K562 (cell line): ENCODE results near the gene SLC25A10. TPM values are rescaled to one million over a fixed set of nuclear protein-coding genes. Genes with fewer than 3 reads are reported as not detected.
A peak's percentile ranks its signal among the peaks of the same experiment; 100 is the strongest.

Experiments
- ATAC-seq: fragments of 200-7000 bp; cut with Tn5 transposase; 3 replicates; pipeline ENCODE4 v1.9.1; 2020; ENCODE audit warnings: moderate library complexity
- Bru-seq: library from RNA; stranded (reverse); fragments of 400-500 nt; gene quantifications from one replicate; lab custom pipeline; 2021; lab: Mats Ljungman, UMichigan
- BruChase-seq, 2 experiments: library from RNA; stranded (reverse); fragments of 400-500 nt; gene quantifications; one replicate each; lab custom pipeline; 2021; lab: Mats Ljungman, UMichigan
- BruUV-seq: library from RNA; stranded (reverse); fragments of 400-500 nt; replicated peaks from 2 replicates; lab custom pipeline; 2021; lab: Mats Ljungman, UMichigan
- CTCF ChIA-PET: fragments of 300-600 bp; formaldehyde crosslinking; extraction: SDS; loops from one replicate; lab custom pipeline; 2021; ENCODE audit warnings: low intra/inter-chr PET ratio; lab: Yijun Ruan, JAX
- POLR2A ChIA-PET: fragments of 300-600, 350-650 bp; sonication (Branson Sonifier 250); formaldehyde crosslinking; extraction: SDS; loops from one replicate; lab custom pipeline; 2021; ENCODE audit warnings: antibody characterized with exemption, inconsistent platforms; lab: Yijun Ruan, JAX
- DNase-seq, 4 experiments: peaks; one replicate each; pipeline versions ENCODE4 v3.0.0 to v3.0.0-alpha.2; 2011 to 2018; ENCODE audit warnings: low spot score in 3 of 4, mixed read lengths in 3 of 4; ENCODE audit errors: extremely low read depth in 1 of 4
- FAIRE-seq: peaks from 2 replicates; lab custom pipeline; 2011; peaks lifted over from hg19 to GRCh38; lab: Jason Lieb, UNC
- H2AFZ ChIP-seq: 2 replicates; pipeline ENCODE4 v1.6.0; 2011; ENCODE audit warnings: low read depth, low read length, control low read depth, inconsistent platforms
- H3K27ac ChIP-seq: fragments of 200-600 bp; 3 replicates; pipeline ENCODE4 v1.8.0; 2011; ENCODE audit warnings: low read depth, mild to moderate bottlenecking, control low read depth, inconsistent platforms, low read length, moderate library complexity, mixed read lengths; ENCODE audit errors: extremely low read depth
- H3K27me3 ChIP-seq, 2 experiments: fragments of 300-600 bp in 1 of 2; 2 replicates in 1 of 2; 3 replicates in 1 of 2; pipeline versions ENCODE4 v1.6.0 to v1.8.0; 2011; ENCODE audit warnings: inconsistent platforms in 2 of 2, low read length in 2 of 2, mild to moderate bottlenecking in 1 of 2, mixed read lengths in 1 of 2, moderate library complexity in 1 of 2; ENCODE audit not compliant: control insufficient read depth in 2 of 2, insufficient read depth in 2 of 2
- H3K36me3 ChIP-seq: fragments of 300-600 bp; 3 replicates; pipeline ENCODE4 v1.8.0; 2011; ENCODE audit warnings: mild to moderate bottlenecking, low read length, inconsistent platforms; ENCODE audit not compliant: control insufficient read depth, insufficient read depth
- H3K4me1 ChIP-seq, 2 experiments: fragments of 200-600 bp in 1 of 2; replicated peaks in 1 of 2; 2 replicates in 1 of 2; 3 replicates in 1 of 2; pipeline versions ENCODE4 v1.5.1 to v1.8.0; 2011; ENCODE audit warnings: inconsistent platforms in 2 of 2, low read length in 2 of 2, mild to moderate bottlenecking in 1 of 2, mixed read lengths in 1 of 2, moderate library complexity in 1 of 2; ENCODE audit not compliant: control insufficient read depth in 2 of 2, insufficient read depth in 2 of 2
- H3K4me2 ChIP-seq: 2 replicates; pipeline ENCODE4 v1.6.1; 2011; ENCODE audit warnings: low read length, control low read depth, inconsistent platforms, mixed read lengths; ENCODE audit not compliant: insufficient read depth
- H3K4me3 ChIP-seq: fragments of 200-600 bp; sonication (generic), shearing (Covaris generic); 2 replicates; pipeline ENCODE4 v1.5.1; 2016; ENCODE audit warnings: control low read depth, inconsistent platforms
- H3K79me2 ChIP-seq: fragments of 200-600 bp; 3 replicates; pipeline ENCODE4 v1.8.0; 2011; ENCODE audit warnings: low read length, inconsistent platforms; ENCODE audit not compliant: control insufficient read depth, insufficient read depth
- H3K9ac ChIP-seq, 2 experiments: 2 replicates each; pipeline versions ENCODE4 v1.6.0 to v1.6.1; 2011; ENCODE audit warnings: low read depth in 2 of 2, low read length in 2 of 2, control low read depth in 1 of 2, inconsistent platforms in 1 of 2, mild to moderate bottlenecking in 1 of 2, mixed read lengths in 1 of 2; ENCODE audit not compliant: insufficient read depth in 1 of 2
- H3K9me1 ChIP-seq: one replicate; pipeline ENCODE4 v1.6.0; 2011; ENCODE audit warnings: inconsistent platforms, mild to moderate bottlenecking, low read length, moderate library complexity; ENCODE audit not compliant: control insufficient read depth, insufficient read depth
- H3K9me3 ChIP-seq: replicated peaks from 2 replicates; pipeline ENCODE4 v1.5.1; 2011; ENCODE audit warnings: low read depth, low read length, inconsistent platforms; ENCODE audit not compliant: control insufficient read depth, insufficient read depth
- H4K20me1 ChIP-seq: replicated peaks from 2 replicates; pipeline ENCODE4 v1.6.1; 2011; ENCODE audit warnings: low read length, inconsistent platforms, mixed read lengths; ENCODE audit not compliant: control insufficient read depth, insufficient read depth
- FOXK2 ChIP-seq, 2 experiments: fragments of 450-650 bp; IDR thresholded peaks in 1 of 2; conservative IDR thresholded peaks in 1 of 2; 2 replicates each; pipeline ENCODE4 v1.6.1; 2016; ENCODE audit warnings: low read depth in 2 of 2, mild to moderate bottlenecking in 1 of 2
- SMAD1 ChIP-seq: fragments of 150-350 bp; IDR thresholded peaks from 2 replicates; pipeline ENCODE4 v1.6.1; 2014; ENCODE audit warnings: low read length, low read depth; ENCODE audit not compliant: partially characterized antibody
- SMARCA4 ChIP-seq: fragments of 450-650 bp; IDR thresholded peaks from 2 replicates; pipeline ENCODE4 v1.6.1; 2016
- TBL1XR1 ChIP-seq, 2 experiments: IDR thresholded peaks; 2 replicates each; pipeline ENCODE4 v1.6.1; 2012; ENCODE audit warnings: improper control_type of control experiment in 2 of 2, low read length in 2 of 2, mild to moderate bottlenecking in 1 of 2
- TEAD1 ChIP-seq, 2 experiments: fragments of 450-650 bp in 1 of 2; sonication (generic) in 1 of 2; formaldehyde crosslinking; IDR thresholded peaks; 2 replicates each; pipeline versions ENCODE4 v1.4.0 to v1.8.0; 2020 to 2022; ENCODE audit warnings: mild to moderate bottlenecking in 2 of 2, missing genetic modification reagents in 1 of 2
- WHSC1 ChIP-seq: IDR thresholded peaks from one replicate; pipeline ENCODE4 v1.6.1; 2012; ENCODE audit warnings: low read length, control low read depth, inconsistent platforms
- ZNF277 ChIP-seq: fragments of 250-450 bp; sonication (Bioruptor Pico); IDR thresholded peaks from 2 replicates; pipeline ENCODE4 v1.8.0; 2022; ENCODE audit warnings: inconsistent platforms, mild to moderate bottlenecking, moderate library complexity, borderline replicate concordance
- ZNF431 ChIP-seq: sonication (generic); formaldehyde crosslinking; IDR thresholded peaks from 2 replicates; pipeline ENCODE4 v1.8.0; 2022; ENCODE audit warnings: mild to moderate bottlenecking, missing genetic modification reagents
- ZNF511 ChIP-seq: sonication (generic); formaldehyde crosslinking; IDR thresholded peaks from 2 replicates; pipeline ENCODE4 v1.8.0; 2022; ENCODE audit warnings: mild to moderate bottlenecking, missing genetic modification reagents
- WGBS: fragments of 100-300 bp; shearing (Covaris generic); methylation state at CpG from one replicate; pipeline ENCODE4 v1.1.6; 2016; ENCODE audit warnings: low coverage, mixed read lengths; ENCODE audit not compliant: insufficient coverage; ENCODE audit errors: missing lambda C conversion rate; 5-methylcytosine and 5-hydroxymethylcytosine counted together
- in situ Hi-C: fragments of 300-500 bp; cut with MboI; formaldehyde crosslinking; loops from 4 replicates; pipeline ENCODE4 v1.15.0; 2018; ENCODE audit warnings: inconsistent platforms, mixed read lengths
- intact Hi-C: fragments of 100-400 bp; cut with micrococcal nuclease; formaldehyde crosslinking; loops from 2 replicates; pipeline ENCODE4 v1.14.2; 2022
- long read RNA-seq, 3 experiments: library from polyadenylated mRNA in 2 of 3; library from RNA in 1 of 3; unstranded in 2 of 3; stranded (forward) in 1 of 3; transcript quantifications; one replicate each; pipeline ENCODE4 v2.0.0, GENCODE V29; 2019 to 2022
- polyA minus RNA-seq, 3 experiments: library from RNA; depleted of rRNA, polyadenylated mRNA; stranded (reverse); fragments of >200 nt; gene quantifications; 2 replicates each; pipeline ENCODE4 v1.2.3, GENCODE V29; 2011
- polyA plus RNA-seq, 8 experiments: library from polyadenylated mRNA; depleted of rRNA in 4 of 8; stranded (reverse) in 5 of 8; unstranded in 3 of 8; fragments of >200 nt; fragmentation: Nextera tagmentation in 2 of 8; fragmentation: Illumina TruSeq in 1 of 8; extraction: Ambion mirVana in 2 of 8; extraction: Trizol in 1 of 8; gene quantifications; 2 replicates each; pipeline versions ENCODE4 v1.2.1 to v1.2.3, GENCODE V29; 2011 to 2014; ENCODE audit warnings: inconsistent platforms in 1 of 8, missing spikeins in 1 of 8
- total RNA-seq, 7 experiments: library from RNA; depleted of rRNA in 6 of 7; stranded (reverse); fragments of >200 nt in 6 of 7; fragmentation: Illumina TruSeq in 2 of 7; extraction: Trizol in 2 of 7; gene quantifications; 2 replicates each; pipeline versions ENCODE4 v1.2.1 to v1.2.3, GENCODE V29; 2011 to 2021; ENCODE audit warnings: low replicate concordance in 1 of 7
- TF ChIP-seq, protein P1 (sequence below): fragments of 450-650 bp; IDR thresholded peaks from one replicate; pipeline ENCODE4 v1.6.1; 2018; ENCODE audit warnings: mild to moderate bottlenecking, moderate library complexity; ENCODE audit not compliant: partially characterized antibody

Gene SLC25A10
- total RNA-seq (2011; cell fraction: chromatin; rRNA removed; ENCODE audit: low replicate concordance): 20.2 and 85.2 TPM in 2 replicates
- total RNA-seq (2011; cell fraction: nucleolus; rRNA removed): 76.7 and 104 TPM in 2 replicates
- 36.2 and 36.3 TPM in 2 replicates for total RNA-seq (2011; cell fraction: nucleoplasm; rRNA removed)
- total RNA-seq (2014; rRNA removed): 77.1 and 107 TPM in 2 replicates
- total RNA-seq (2014; rRNA removed; fragmentation: Illumina TruSeq; extraction: Trizol): 8.5 and 15.4 TPM in 2 replicates
- total RNA-seq (2015; rRNA removed; fragmentation: Illumina TruSeq; extraction: Trizol): 36.2 and 39.1 TPM in 2 replicates
- total RNA-seq (2021): 85.6 and 86.9 TPM in 2 replicates
- 26.3 and 34.3 TPM in 2 replicates for polyA plus RNA-seq (2011; rRNA removed)
- 46.6 and 127 TPM in 2 replicates for polyA plus RNA-seq (2011; cell fraction: cytosol; rRNA removed)
- 60.6 and 93.2 TPM in 2 replicates for polyA plus RNA-seq (2011; cell fraction: nucleus; rRNA removed)
- 35.9 and 54.4 TPM in 2 replicates for polyA plus RNA-seq (2012)
- polyA plus RNA-seq (2014; fragmentation: Illumina TruSeq; extraction: Trizol): 34.3 and 70.2 TPM in 2 replicates
- polyA plus RNA-seq (2014; fragmentation: Nextera tagmentation; extraction: Ambion mirVana): 1 to 10 TPM in 1 of 2 experiments, under 1 TPM in 1; 0.10 to 1.5 TPM
- 68.4 and 70.6 TPM in 2 replicates for polyA plus RNA-seq (2014; rRNA removed)
- 7.7 and 13.8 TPM in 2 replicates for polyA minus RNA-seq (2011; rRNA and poly(A)+ RNA removed)
- 31.8 and 35.5 TPM in 2 replicates for polyA minus RNA-seq (2011; cell fraction: cytosol; rRNA and poly(A)+ RNA removed)
- polyA minus RNA-seq (2011; cell fraction: nucleus; rRNA and poly(A)+ RNA removed): 20.9 and 21.4 TPM in 2 replicates
- percentile 75 among the genes with signal in this experiment for Bru-seq, nascent RNA
- percentile 65 among the genes with signal in this experiment for BruChase-seq, experiment 1, labeled RNA remaining after a 2-hour chase
- BruChase-seq, experiment 2, labeled RNA remaining after a 6-hour chase: percentile 60 among the genes with signal in this experiment
- long read RNA-seq, experiment 1, transcript SLC25A10-201 (11 exons, 1,946 nt): minor isoform, 5 of 380 reads
- long read RNA-seq, experiment 1, transcript SLC25A10-207 (12 exons, 1,523 nt): minor isoform, 20 of 380 reads
- long read RNA-seq, experiment 1, transcript SLC25A10-202 (11 exons, 1,885 nt): major isoform, 193 of 380 reads
- long read RNA-seq, experiment 1, partial matches to known transcripts: 158 of 380 reads
- long read RNA-seq, experiment 1, other reads (novel, unspliced or antisense): 4 of 380 reads
- long read RNA-seq, experiment 2, transcript SLC25A10-202 (11 exons, 1,885 nt): major isoform, 69 of 112 reads
- long read RNA-seq, experiment 2, transcript SLC25A10-207 (12 exons, 1,523 nt): minor isoform, 8 of 112 reads
- long read RNA-seq, experiment 2, partial matches to known transcripts: 8 of 112 reads
- long read RNA-seq, experiment 2, other reads (novel, unspliced or antisense): 26 of 112 reads
- long read RNA-seq, experiment 3, transcript SLC25A10-202 (11 exons, 1,885 nt): major isoform, 73 of 91 reads
- long read RNA-seq, experiment 3, partial matches to known transcripts: 1 of 91 reads
- long read RNA-seq, experiment 3, other reads (novel, unspliced or antisense): 10 of 91 reads

- peak; percentile 88 to 92 (median 90) for DNase-seq
- Histone ChIP-seq H3K79me2 (peaks cover 40% of the 10 kb centered on the region), H3K27me3 (no peaks in the 10 kb centered on the region), H3K36me3 (peaks cover 54% of the 10 kb centered on the region; the same call in 2 of the 3 replicates), H3K4me2 (peak within 1 kb of the TSS; percentile 92), H2AFZ (peak within 1 kb of the TSS; percentile 72), H3K4me1 (peaks cover 23 to 89% of the 10 kb centered on the region in 2 experiments), H3K9me3 (no peaks in the 10 kb centered on the region), H3K9me1 (peaks cover 2% of the 10 kb centered on the region), H4K20me1 (peaks cover 15% of the 10 kb centered on the region), H3K9ac (peak within 1 kb of the TSS; percentile 80 to 95), H3K27ac (peak within 1 kb of the TSS; percentile 88), H3K4me3 (peak within 1 kb of the TSS; percentile 93)
- CTCF ChIA-PET: interaction anchor here (1.1 kb wide), 1 partner anchor 309 kb away, joined by 3 read pairs; no protein-coding TSS in a partner anchor
- POLR2A ChIA-PET: interaction anchor here (0.6 to 5.2 kb wide), 10 partner anchors 8 to 365 kb away, joined by 3 to 59 read pairs (median 4); partner anchors contain the start of genes ARL16, HGS and MRPL12
- BruUV-seq: no TSS peak
- intact Hi-C loops (no loop called here), in situ Hi-C loops (no loop called here)
- peak; percentile 71 for ATAC-seq
- 1% methylated on average over 41 of the region's 89 CpGs for WGBS
- FAIRE-seq: peak; percentile 15
- no peak for TF ChIP-seq SMARCA4
- TF ChIP-seq ZNF431: no peak
- TF ChIP-seq ZNF277: no peak
- TF ChIP-seq TEAD1 (CRISPR knock-in tag; IDR thresholded peaks at IDR 0.05): peak in 1 of 2 experiments; percentile 84; a peak in 1 of 4 replicates
- 0 out of 4 replicates have a peak, but pooled peaks of 1 of the 2 experiments have one; percentile 14 for TF ChIP-seq FOXK2 (conservative IDR thresholded peaks at IDR 0.05 in 1 of 2, IDR thresholded peaks at IDR 0.05 in 1 of 2; ENCODE audit: low read depth in 2 of 2)
- TF ChIP-seq ZNF511: peak; percentile 90
- peak in 1 of 2 experiments; percentile 23; a peak in 1 of 4 replicates for TF ChIP-seq TBL1XR1 (IDR thresholded peaks at IDR 0.05; ENCODE audit: low read length in 2 of 2)
- no peak for TF ChIP-seq SMAD1
- no peak for TF ChIP-seq WHSC1
- TF ChIP-seq, protein P1, sequence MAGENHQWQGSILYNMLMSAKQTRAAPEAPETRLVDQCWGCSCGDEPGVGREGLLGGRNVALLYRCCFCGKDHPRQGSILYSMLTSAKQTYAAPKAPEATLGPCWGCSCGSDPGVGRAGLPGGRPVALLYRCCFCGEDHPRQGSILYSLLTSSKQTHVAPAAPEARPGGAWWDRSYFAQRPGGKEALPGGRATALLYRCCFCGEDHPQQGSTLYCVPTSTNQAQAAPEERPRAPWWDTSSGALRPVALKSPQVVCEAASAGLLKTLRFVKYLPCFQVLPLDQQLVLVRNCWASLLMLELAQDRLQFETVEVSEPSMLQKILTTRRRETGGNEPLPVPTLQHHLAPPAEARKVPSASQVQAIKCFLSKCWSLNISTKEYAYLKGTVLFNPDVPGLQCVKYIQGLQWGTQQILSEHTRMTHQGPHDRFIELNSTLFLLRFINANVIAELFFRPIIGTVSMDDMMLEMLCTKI: no peak
Measured at GRCh38 chr17:81711814-81712467, at the start of gene SLC25A10. TSS of gene SLC25A10 (plus strand) at chr17:81712284. CDS start at chr17:81712427, 143 bp downstream.
